ENCODE results near the gene CAMK2N1.
"Not testable (repeated sequence)": the region's sequence is repeated elsewhere in the genome, so short reads cannot be mapped to it uniquely, and the experiment has no call there.

Gene CAMK2N1

GRCh38 chr1:20485527-20486456, at the start of gene CAMK2N1:
Gene CAMK2N1 (minus strand): TSS chr1:20486210. CDS start chr1:20485379, 831 bp downstream.
- Mint-ChIP-seq H3K27me3 (ENCODE audit: low read depth) (peaks cover 78% of the 10 kb centered on the region), H3K9me3 (no peaks in the 10 kb centered on the region), H3K27ac (peak within 1 kb of the TSS; percentile 36), H3K36me3 (ENCODE audit: low read depth) (no peaks in the 10 kb centered on the region), H3K4me3 (peak within 1 kb of the TSS; percentile 87), H3K4me1 (ENCODE audit: low read depth) (peaks cover 4% of the 10 kb centered on the region)

- no peaks in the 10 kb centered on the region for H3K36me3 Mint-ChIP-seq (ENCODE audit: low read depth)
- no peak overlapping the region for H3K4me3 Mint-ChIP-seq
- H3K9me3 Mint-ChIP-seq: no peaks in the 10 kb centered on the region
- peaks cover 38% of the 10 kb centered on the region for H3K27me3 Mint-ChIP-seq (ENCODE audit: low read depth)
- no peaks in the 10 kb centered on the region for H3K4me1 Mint-ChIP-seq (ENCODE audit: low read depth)
- no peak overlapping the region for H3K27ac Mint-ChIP-seq
Observed at GRCh38 chr1:20534659-20535417, 48.8 kb upstream of the CAMK2N1 start.

DNA sequence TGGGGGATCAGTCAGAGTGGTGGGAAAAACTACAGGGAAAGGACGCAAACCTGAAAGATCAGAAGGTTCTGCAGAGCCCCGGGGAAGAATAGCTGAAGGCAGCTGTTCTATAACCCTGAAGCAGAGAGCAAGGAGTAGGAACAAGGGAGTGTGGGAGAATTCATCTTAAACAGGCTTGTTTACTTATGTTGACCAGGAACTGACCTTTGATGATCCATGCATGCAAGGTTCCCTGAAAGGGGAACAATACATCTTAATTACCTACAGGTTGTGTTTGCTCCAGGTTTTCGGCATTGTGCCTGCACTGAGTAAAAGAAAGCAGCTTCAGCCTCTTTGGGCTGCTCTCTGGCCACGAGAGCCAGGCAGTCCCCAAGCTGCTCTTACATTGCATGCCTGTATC, 47.6 kb upstream of the CAMK2N1 start:
- H3K27me3 Mint-ChIP-seq (ENCODE audit: low read depth): peaks cover 32% of the 10 kb centered on the region
- H3K27ac Mint-ChIP-seq: no peak overlapping the region
- H3K4me3 Mint-ChIP-seq: no peak overlapping the region
- no peaks in the 10 kb centered on the region for H3K36me3 Mint-ChIP-seq (ENCODE audit: low read depth)
- H3K4me1 Mint-ChIP-seq (ENCODE audit: low read depth): no peaks in the 10 kb centered on the region
- no peaks in the 10 kb centered on the region for H3K9me3 Mint-ChIP-seq

- Mint-ChIP-seq H3K4me3 (no peak overlapping the region), H3K4me1 (ENCODE audit: low read depth) (no peaks in the 10 kb centered on the region), H3K27me3 (ENCODE audit: low read depth) (peaks cover 32% of the 10 kb centered on the region), H3K36me3 (ENCODE audit: low read depth) (no peaks in the 10 kb centered on the region), H3K27ac (no peak overlapping the region), H3K9me3 (no peaks in the 10 kb centered on the region)
Observed at GRCh38 chr1:20530901-20531300, 44.9 kb upstream of the CAMK2N1 start.

- Mint-ChIP-seq H3K27me3 (ENCODE audit: low read depth) (peaks cover 32% of the 10 kb centered on the region), H3K27ac (no peak overlapping the region), H3K4me1 (ENCODE audit: low read depth) (no peaks in the 10 kb centered on the region), H3K4me3 (no peak overlapping the region), H3K9me3 (no peaks in the 10 kb centered on the region), H3K36me3 (ENCODE audit: low read depth) (no peaks in the 10 kb centered on the region)
Observed at GRCh38 chr1:20530306-20530705, 44.3 kb upstream of the CAMK2N1 start.

DNA sequence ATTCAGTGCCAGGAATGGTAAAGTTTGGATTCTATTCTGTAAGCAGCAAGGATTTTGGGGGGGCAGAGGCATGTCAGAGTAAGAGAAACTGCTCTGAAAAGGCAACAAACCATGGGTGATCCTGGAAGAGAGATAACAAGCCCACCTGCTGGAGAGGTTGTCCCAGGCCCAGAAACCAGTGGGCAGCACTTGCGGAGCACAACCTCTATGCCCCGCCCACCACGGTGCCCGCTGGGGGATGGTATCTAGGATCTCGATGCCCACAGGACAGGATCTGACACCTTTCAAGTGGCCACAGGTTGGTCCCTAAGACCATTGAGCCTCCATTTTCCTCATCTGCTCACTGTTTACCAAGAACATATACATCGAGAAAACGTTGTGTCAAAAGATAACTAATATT, 42.2 kb upstream of the CAMK2N1 start:
- H3K27ac Mint-ChIP-seq: no peak overlapping the region
- no peak overlapping the region for H3K4me3 Mint-ChIP-seq
- peaks cover 11% of the 10 kb centered on the region for H3K27me3 Mint-ChIP-seq (ENCODE audit: low read depth)
- no peaks in the 10 kb centered on the region for H3K4me1 Mint-ChIP-seq (ENCODE audit: low read depth)
- no peaks in the 10 kb centered on the region for H3K9me3 Mint-ChIP-seq
- no peaks in the 10 kb centered on the region for H3K36me3 Mint-ChIP-seq (ENCODE audit: low read depth)

DNA sequence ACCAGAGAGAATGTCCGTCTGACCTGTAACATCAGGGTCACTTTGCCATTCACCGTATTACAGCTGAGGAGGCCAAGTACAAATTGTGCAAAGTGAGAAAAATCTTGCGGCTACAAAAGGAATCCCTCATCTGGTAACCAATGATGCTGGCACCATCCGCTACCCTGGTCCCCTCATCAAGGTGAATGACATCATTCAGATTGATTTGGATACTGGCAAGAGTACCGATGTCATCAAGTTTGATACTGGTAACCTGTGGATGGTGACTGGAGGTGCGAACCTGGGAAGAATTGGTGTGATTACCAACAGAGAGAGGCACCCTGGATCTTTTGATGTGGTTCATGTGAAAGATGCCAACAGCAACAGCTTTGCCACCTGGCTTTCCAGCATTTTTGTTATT, 40.3 kb upstream of the CAMK2N1 start:
- H3K4me1 Mint-ChIP-seq (ENCODE audit: low read depth): peaks cover 1% of the 10 kb centered on the region
- H3K4me3 Mint-ChIP-seq: no peak overlapping the region
- no peak overlapping the region for H3K27ac Mint-ChIP-seq
- no peaks in the 10 kb centered on the region for H3K36me3 Mint-ChIP-seq (ENCODE audit: low read depth)
- peaks cover 18% of the 10 kb centered on the region for H3K27me3 Mint-ChIP-seq (ENCODE audit: low read depth)
- no peaks in the 10 kb centered on the region for H3K9me3 Mint-ChIP-seq

DNA sequence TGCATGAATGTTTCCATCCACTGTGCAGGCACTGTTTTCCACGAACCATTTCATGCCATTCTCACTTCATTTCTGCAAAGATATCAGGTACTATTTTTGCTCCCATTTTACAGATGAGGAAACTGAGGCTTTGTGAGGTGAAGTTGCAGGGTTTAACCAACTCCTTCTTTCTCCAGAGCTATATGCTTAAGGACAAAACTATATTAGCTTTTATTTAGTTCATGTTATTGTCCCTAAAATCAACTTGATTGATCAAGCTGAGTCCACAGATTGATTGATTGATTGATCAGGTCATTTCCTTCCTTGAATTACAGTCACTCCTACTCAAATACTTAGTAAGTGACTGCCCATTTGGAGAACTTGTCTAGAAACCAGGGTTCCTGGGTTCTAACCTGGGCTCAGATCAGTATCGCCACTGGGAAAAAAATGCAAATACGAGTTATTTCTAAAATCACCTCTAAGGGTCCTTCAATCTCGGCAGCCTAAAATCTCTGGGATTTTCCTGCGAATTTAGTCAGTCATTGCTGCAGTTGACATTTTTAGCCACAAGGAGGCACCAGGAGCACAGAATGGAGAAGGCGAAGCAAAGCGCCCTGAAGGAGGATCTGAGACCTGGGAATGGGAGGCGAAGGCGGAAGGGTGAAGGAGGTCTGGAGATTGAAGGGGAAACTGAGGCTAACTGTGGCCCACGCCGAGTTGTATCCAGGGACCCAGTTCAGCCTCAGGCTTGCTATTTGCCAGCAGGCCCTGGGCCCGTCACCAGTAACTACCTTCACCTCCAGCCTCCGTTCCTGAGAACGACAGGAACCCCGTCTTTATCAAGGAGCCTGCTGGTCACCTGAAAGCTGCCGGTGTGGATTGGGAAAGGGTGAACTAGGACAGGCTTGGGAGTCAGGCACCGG, 36.2 kb upstream of the CAMK2N1 start:
- Mint-ChIP-seq H3K4me3 (no peak overlapping the region), H3K4me1 (ENCODE audit: low read depth) (peaks cover 1% of the 10 kb centered on the region), H3K27ac (no peak overlapping the region), H3K27me3 (ENCODE audit: low read depth) (peaks cover 16% of the 10 kb centered on the region), H3K36me3 (ENCODE audit: low read depth) (no peaks in the 10 kb centered on the region), H3K9me3 (no peaks in the 10 kb centered on the region)

- H3K9me3 Mint-ChIP-seq; H3K27ac Mint-ChIP-seq; H3K4me1 Mint-ChIP-seq (ENCODE audit: low read depth); H3K4me3 Mint-ChIP-seq; H3K36me3 Mint-ChIP-seq (ENCODE audit: low read depth): not testable (repeated sequence)
- peaks cover 16% of the 10 kb centered on the region for H3K27me3 Mint-ChIP-seq (ENCODE audit: low read depth)
Observed at GRCh38 chr1:20519609-20520262, 33.7 kb upstream of the CAMK2N1 start.

DNA sequence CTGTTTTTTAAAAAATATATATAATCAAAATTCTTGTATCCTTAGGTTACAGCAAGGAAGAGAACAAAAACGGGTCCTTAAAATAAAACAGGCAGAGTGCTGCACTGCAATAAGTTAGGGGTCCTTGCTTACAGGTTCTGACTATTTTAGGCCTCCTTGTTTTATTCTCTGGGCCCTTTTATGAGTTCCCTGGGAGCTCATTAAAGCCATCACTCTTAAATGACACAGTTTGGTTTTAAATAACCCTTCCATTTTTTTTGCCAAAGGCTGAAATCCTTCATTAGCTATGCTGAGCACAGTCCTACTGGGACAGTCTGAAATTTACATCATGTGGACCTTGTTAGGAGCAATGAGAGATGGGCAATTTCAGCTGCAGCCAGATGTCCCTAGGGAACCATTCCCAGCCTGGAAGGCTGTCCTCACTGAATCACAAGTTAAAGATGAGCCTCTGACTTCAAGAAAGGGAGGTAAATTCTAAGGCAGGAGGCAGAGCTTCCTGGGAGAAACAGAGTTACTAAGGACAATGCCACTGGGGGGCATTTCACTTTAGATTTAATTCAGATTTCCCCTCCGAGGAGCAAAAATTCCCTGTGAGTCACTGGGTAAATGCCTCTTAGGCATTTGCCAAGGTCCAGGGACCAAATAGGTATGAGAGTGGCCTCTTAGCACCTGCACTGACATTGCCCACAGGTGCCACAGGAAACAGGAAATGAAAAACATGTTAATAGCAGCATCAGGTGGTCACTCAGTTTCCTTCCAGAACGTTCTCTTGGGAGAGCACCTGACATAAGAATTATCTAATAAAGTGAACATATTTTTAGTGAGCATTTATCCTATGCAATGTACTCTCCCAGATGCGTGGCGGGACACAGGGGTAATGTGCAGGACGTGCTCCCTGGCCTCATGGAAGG, 25.8 kb upstream of the CAMK2N1 start:
- Mint-ChIP-seq H3K27ac (no peak overlapping the region), H3K27me3 (ENCODE audit: low read depth) (peaks cover 3% of the 10 kb centered on the region), H3K9me3 (no peaks in the 10 kb centered on the region), H3K4me1 (ENCODE audit: low read depth) (peaks cover 8% of the 10 kb centered on the region), H3K36me3 (ENCODE audit: low read depth) (peaks cover 4% of the 10 kb centered on the region), H3K4me3 (no peak overlapping the region)

DNA sequence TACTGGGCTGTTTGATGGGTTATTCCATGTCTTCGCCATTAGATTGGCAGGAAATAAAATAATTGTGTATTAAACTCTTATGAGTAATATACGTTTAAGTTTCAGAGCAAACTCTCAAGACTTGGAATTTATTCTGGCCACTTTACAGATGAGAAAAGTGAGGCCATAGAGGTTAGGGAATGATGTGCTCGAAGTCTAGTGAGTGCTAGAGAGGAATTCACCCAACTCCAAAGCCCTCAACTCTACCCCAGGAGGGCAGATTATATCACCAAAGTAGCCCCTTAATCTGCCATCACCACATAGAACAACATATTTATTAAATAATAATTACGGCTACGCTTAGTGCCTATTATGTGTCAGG, 22.4 kb upstream of the CAMK2N1 start:
- Mint-ChIP-seq H3K27me3 (ENCODE audit: low read depth) (no peaks in the 10 kb centered on the region), H3K27ac (peak overlapping the region; percentile 95), H3K9me3 (no peaks in the 10 kb centered on the region), H3K4me3 (peak overlapping the region; percentile 89), H3K36me3 (ENCODE audit: low read depth) (peaks cover 4% of the 10 kb centered on the region), H3K4me1 (ENCODE audit: low read depth) (peaks cover 18% of the 10 kb centered on the region)

- H3K4me1 Mint-ChIP-seq (ENCODE audit: low read depth): peaks cover 18% of the 10 kb centered on the region
- no peaks in the 10 kb centered on the region for H3K27me3 Mint-ChIP-seq (ENCODE audit: low read depth)
- H3K4me3 Mint-ChIP-seq: peak within 1 kb of the TSS; percentile 89
- H3K9me3 Mint-ChIP-seq: no peaks in the 10 kb centered on the region
- peak within 1 kb of the TSS; percentile 95 for H3K27ac Mint-ChIP-seq
- H3K36me3 Mint-ChIP-seq (ENCODE audit: low read depth): peaks cover 4% of the 10 kb centered on the region
Observed at GRCh38 chr1:20507564-20508410, 21.8 kb upstream of the CAMK2N1 start, which contains the start of gene MUL1. Gene MUL1 (minus strand): TSS chr1:20508151. CDS start chr1:20508024, 127 bp downstream.
